ENCODE data around the gene SLC6A19.

The SLC6A19 gene

DNA sequence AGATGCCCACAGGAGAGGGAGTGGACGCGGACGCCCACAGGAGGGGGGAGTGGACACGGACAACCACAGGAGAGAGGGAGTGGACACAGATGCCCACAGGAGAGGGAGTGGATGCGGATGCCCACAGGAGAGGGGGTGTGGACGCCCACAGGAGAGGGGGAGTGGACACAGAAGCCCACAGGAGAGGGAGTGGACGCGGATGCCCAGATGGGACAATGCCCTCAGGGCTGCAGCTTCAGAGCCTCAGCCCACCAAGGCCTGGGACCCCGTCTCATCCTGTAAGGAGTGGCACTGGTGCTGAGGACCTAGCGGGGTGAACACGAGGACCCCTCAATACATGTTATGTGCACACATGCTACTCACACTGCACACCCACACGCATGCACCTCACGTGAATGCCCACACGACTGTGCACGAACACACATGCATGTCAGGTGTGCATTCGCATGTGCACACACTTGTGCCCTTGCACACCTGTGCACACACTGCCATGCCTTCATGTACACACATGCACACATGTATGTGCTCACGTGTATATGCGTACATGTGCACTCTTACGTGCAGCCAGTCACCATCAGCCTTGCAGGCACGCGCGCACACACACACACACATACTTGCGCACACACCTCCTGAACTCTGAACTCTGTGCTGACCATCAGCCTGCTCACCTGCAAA lies 58.5 kb downstream of the SLC6A19 start:
- POLR2A ChIA-PET = no interaction called here
- CTCF ChIA-PET = no interaction called here
- TF ChIP-seq, protein P1, sequence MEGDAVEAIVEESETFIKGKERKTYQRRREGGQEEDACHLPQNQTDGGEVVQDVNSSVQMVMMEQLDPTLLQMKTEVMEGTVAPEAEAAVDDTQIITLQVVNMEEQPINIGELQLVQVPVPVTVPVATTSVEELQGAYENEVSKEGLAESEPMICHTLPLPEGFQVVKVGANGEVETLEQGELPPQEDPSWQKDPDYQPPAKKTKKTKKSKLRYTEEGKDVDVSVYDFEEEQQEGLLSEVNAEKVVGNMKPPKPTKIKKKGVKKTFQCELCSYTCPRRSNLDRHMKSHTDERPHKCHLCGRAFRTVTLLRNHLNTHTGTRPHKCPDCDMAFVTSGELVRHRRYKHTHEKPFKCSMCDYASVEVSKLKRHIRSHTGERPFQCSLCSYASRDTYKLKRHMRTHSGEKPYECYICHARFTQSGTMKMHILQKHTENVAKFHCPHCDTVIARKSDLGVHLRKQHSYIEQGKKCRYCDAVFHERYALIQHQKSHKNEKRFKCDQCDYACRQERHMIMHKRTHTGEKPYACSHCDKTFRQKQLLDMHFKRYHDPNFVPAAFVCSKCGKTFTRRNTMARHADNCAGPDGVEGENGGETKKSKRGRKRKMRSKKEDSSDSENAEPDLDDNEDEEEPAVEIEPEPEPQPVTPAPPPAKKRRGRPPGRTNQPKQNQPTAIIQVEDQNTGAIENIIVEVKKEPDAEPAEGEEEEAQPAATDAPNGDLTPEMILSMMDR (IDR thresholded peaks at IDR 0.05; ENCODE audit: control extremely low read depth, extremely low read depth, low read depth, missing control alignments) = no peak
- no peak for DNase-seq (ENCODE audit: extremely low spot score)

DNA sequence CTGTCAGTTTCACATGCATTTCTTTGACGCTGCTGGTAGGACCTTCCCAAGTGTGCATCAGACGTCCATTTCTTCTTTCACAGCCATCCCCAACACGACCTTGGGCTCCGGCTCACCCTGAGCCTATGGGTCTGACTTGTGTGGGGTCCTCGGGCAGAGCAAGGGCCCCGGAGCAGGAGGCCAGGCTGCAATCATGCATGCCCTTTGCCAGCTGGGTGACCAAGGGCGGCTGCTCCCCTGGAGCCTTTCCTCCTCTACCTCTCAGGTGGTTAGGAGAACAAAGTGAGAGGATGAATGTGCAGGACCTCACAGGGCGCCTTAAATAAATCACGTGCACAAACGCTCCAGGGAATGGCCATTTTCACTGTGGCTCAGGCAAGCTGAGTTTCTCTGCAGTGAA lies 60.2 kb downstream of the SLC6A19 start:
- ChIA-PET POLR2A (no interaction called here), CTCF (no interaction called here)
- TF ChIP-seq, protein P1 (IDR thresholded peaks at IDR 0.05; ENCODE audit: control extremely low read depth, extremely low read depth, low read depth, missing control alignments) = no peak
- no peak for DNase-seq (ENCODE audit: extremely low spot score)

DNA sequence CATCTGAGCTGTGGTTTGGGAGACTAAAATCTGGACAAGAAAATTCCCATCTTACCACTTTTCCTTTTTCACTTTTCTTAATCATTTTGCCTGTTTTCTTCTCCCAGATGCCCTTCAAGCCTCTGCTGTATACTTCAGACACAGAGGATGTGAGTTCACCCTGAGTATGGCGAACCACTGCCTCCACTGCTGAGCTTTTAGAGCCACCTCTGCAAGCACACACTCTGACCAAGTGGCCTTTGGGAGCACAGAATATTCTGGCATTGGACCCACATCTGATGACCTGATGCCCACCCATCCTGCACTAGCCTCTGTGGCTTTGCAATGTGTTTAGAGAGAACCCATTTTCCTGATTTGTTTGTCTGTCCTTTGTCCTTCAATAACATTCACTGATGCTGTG lies 61.0 kb downstream of the SLC6A19 start:
- TF ChIP-seq, protein P1 (IDR thresholded peaks at IDR 0.05; ENCODE audit: control extremely low read depth, extremely low read depth, low read depth, missing control alignments) = no peak
- ChIA-PET CTCF (no interaction called here), POLR2A (no interaction called here)
- no peak for DNase-seq (ENCODE audit: extremely low spot score)

DNA sequence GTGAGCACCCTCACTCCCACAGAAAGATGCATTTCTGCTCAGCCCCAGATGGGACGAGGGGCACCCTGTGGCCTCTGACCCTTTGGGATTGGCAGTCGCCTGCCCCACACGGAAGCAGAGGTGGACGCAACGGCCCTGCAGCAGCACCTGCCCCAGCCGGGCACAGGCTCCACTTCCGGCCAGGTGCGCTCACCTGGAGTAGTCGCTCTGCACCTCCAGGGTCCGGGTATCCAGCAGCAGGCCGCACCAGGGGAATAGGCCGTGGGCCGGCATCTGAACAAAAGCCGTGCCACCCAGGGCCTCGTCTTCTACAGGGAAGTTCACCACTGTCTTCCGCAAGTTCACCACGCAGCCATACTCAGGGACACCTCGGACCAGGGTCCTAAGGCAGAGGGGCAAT lies 62.8 kb downstream of the SLC6A19 start:
- ChIA-PET CTCF (no interaction called here), POLR2A (no interaction called here)
- DNase-seq (ENCODE audit: extremely low spot score) = no peak
- TF ChIP-seq, protein P1 (IDR thresholded peaks at IDR 0.05; ENCODE audit: control extremely low read depth, extremely low read depth, low read depth, missing control alignments) = no peak

DNA sequence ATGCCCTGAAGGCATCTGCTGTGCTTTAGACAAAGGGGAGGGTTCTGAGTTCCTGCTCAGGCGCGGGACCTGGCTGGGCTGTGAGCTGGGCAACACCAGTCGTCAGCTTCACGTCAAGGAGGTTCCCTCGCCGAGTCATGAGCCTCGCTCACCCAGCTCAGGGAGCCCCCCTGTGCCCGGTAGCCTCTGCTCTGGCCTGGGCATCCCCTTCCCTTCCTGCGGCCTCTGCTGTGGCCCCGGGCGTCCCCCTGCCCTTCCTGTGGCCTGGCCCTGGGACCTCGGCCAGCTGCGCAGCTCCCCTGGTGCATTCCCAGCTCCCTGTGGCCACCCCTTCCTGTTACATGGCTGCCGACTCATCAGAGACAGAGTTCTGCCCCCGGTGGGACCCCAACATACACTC lies 63.6 kb downstream of the SLC6A19 start:
- TF ChIP-seq, protein P1 (IDR thresholded peaks at IDR 0.05; ENCODE audit: control extremely low read depth, extremely low read depth, low read depth, missing control alignments) = no peak
- no peak for DNase-seq (ENCODE audit: extremely low spot score)
- POLR2A ChIA-PET = no interaction called here
- CTCF ChIA-PET = no interaction called here

DNA sequence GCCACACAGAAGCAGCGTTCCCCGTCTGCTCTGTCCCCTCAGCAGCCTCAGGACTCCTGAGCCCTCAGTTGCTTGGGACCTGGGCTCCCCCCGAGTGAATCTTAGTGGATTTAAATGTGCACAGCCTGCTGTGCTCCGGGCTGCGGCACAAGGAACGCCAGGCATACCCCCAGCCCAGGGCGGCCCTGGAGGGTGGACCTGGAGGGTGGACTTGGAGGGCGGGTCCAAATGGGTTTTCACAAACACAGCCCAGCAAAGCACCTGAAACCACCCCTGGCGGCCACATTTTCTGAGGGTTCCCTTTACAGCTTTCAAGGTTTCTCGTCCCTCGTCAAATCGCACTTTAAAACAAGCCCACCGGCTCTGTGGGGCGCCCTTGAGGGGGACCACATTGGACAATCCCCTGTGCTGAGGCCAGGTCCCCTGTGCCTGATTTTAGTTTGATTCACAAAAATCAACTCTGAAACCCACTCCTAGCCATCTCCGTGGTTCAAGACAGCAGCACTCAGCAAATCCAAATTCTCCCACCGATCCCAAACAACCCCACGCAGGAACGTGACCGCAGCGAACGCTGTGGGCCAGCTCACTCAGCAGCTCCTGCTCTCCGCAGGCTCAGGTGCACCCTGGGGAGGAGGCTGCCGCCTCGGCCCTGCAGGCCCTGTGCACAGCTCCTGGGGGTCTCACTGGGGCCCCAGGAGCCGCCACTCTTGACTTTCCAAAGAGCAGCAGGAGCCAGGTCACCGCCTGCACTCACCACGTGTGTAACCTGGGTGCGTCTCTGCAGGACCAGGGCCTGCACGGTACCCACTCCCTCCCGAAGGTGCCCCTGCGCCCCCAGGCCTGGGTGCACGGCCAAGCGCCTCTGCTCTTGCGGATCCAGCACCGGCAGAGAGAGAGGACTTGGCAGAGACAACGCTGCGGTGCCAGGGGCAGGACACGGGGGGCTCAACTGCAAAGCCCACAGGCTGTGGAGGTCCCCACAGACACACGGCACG lies 64.4 kb downstream of the SLC6A19 start:
- ChIA-PET POLR2A (no interaction called here), CTCF (no interaction called here)
- no peak for DNase-seq (ENCODE audit: extremely low spot score)
- TF ChIP-seq, protein P1 (IDR thresholded peaks at IDR 0.05; ENCODE audit: control extremely low read depth, extremely low read depth, low read depth, missing control alignments) = no peak
